Transverse colon (tissue), 4 donors: Measurements from ENCODE around the gene MANF. TPM values are rescaled to one million over a fixed set of nuclear protein-coding genes. Genes with fewer than 3 reads are reported as not detected.

Experiments
- DNase-seq: peaks from one replicate; pipeline ENCODE4 v3.0.0-alpha.2; 2019
- H3K27ac ChIP-seq, 4 donors: fragments of 200-600 bp; sonication (generic); 2 replicates each; pipeline ENCODE4 v1.5.1; 2016 to 2018; ENCODE audit warnings: inconsistent platforms in 4 of 4
- H3K27me3 ChIP-seq: fragments of 200-600 bp; sonication (generic); 2 replicates; pipeline ENCODE4 v1.5.1; 2017; ENCODE audit warnings: inconsistent platforms
- H3K36me3 ChIP-seq, 4 donors: fragments of 200-600 bp; sonication (generic); 2 replicates each; pipeline ENCODE4 v1.5.1; 2017 to 2019; ENCODE audit warnings: inconsistent platforms in 4 of 4
- H3K4me1 ChIP-seq, 4 donors: fragments of 200-600 bp; sonication (generic); 2 replicates each; pipeline ENCODE4 v1.5.1; 2017 to 2020; ENCODE audit warnings: inconsistent platforms in 4 of 4
- H3K4me3 ChIP-seq, 4 donors: fragments of 200-600 bp; sonication (generic); 1 replicate in 1 of 4; 2 replicates in 3 of 4; pipeline versions ENCODE4 v1.5.1 to v1.6.1; 2017 to 2019; ENCODE audit warnings: inconsistent platforms in 4 of 4
- H3K9me3 ChIP-seq, 2 donors: fragments of 200-600 bp; sonication (generic); 2 replicates each; pipeline ENCODE4 v1.5.1; 2017 to 2019; ENCODE audit warnings: inconsistent platforms in 2 of 2
- EP300 ChIP-seq: sonication (generic); formaldehyde crosslinking; IDR thresholded peaks from one replicate; pipeline ENCODE4 v1.6.1; 2017; ENCODE audit warnings: antibody characterized with exemption, low read depth
- POLR2A ChIP-seq: fragments of 450-650 bp; IDR thresholded peaks from one replicate; pipeline ENCODE4 v1.6.1; 2016; ENCODE audit warnings: antibody characterized with exemption, mild to moderate bottlenecking, moderate library complexity
- POLR2AphosphoS5 ChIP-seq, 3 donors: sonication (generic); formaldehyde crosslinking; IDR thresholded peaks; one replicate each; pipeline ENCODE4 v1.6.1; 2016; ENCODE audit warnings: antibody characterized with exemption in 3 of 3
- WGBS, 2 donors: methylation state at CpG; one replicate each; pipeline ENCODE4 v1.1.5; 2018; ENCODE audit warnings: low coverage in 1 of 2; 5-methylcytosine and 5-hydroxymethylcytosine counted together
- in situ Hi-C, 4 donors: fragments of 200-750 bp; cut with MboI; loops; one replicate each; pipeline versions ENCODE4 v1.15.0 to v1.15.1; 2017; ENCODE audit warnings: low sequenced_read_pairs in 3 of 4, low pct_ligation_motif_present in 1 of 4, low pct_unique_long_range_greater_than_20kb in 1 of 4
- intact Hi-C: fragments of 100-400 bp; cut with DNase I; formaldehyde crosslinking; loops from one replicate; pipeline ENCODE4 v1.15.1; 2023; ENCODE audit warnings: low total_unique reads
- total RNA-seq, 4 donors: library from RNA; depleted of rRNA; stranded (reverse); fragments of >200 nt; gene quantifications; one replicate each; pipeline ENCODE4 v1.1.0, GENCODE V29; 2016
- TF ChIP-seq, protein P1 (sequence below), 5 experiments: fragments of 200-600 bp in 3 of 5; fragments of 450-650 bp in 2 of 5; sonication (generic) in 3 of 5; IDR thresholded peaks; 1 replicate in 2 of 5; 2 replicates in 3 of 5; pipeline ENCODE4 v1.5.1; 2016 to 2017; ENCODE audit warnings: antibody characterized with exemption in 5 of 5, inconsistent platforms in 3 of 5, mild to moderate bottlenecking in 2 of 5, moderate library complexity in 1 of 5

MANF gene
- total RNA-seq, 4 donors from 2014 or later: 15.7 to 56.2 (median 26.6) TPM

- TF ChIP-seq POLR2A (no peak), POLR2AphosphoS5 (IDR thresholded peaks at IDR 0.05) (no peak), EP300 (no peak)
- TF ChIP-seq, protein P1, sequence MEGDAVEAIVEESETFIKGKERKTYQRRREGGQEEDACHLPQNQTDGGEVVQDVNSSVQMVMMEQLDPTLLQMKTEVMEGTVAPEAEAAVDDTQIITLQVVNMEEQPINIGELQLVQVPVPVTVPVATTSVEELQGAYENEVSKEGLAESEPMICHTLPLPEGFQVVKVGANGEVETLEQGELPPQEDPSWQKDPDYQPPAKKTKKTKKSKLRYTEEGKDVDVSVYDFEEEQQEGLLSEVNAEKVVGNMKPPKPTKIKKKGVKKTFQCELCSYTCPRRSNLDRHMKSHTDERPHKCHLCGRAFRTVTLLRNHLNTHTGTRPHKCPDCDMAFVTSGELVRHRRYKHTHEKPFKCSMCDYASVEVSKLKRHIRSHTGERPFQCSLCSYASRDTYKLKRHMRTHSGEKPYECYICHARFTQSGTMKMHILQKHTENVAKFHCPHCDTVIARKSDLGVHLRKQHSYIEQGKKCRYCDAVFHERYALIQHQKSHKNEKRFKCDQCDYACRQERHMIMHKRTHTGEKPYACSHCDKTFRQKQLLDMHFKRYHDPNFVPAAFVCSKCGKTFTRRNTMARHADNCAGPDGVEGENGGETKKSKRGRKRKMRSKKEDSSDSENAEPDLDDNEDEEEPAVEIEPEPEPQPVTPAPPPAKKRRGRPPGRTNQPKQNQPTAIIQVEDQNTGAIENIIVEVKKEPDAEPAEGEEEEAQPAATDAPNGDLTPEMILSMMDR (IDR thresholded peaks at IDR 0.05): no peak
- Histone ChIP-seq H3K27me3 (no peaks in the 10 kb centered on the region), H3K4me3 (no peak overlapping the region), H3K9me3 (no peaks in the 10 kb centered on the region), H3K36me3 (no peaks in the 10 kb centered on the region), H3K27ac (no peak overlapping the region), H3K4me1 (peaks cover 0 to 13% (median 10%) of the 10 kb centered on the region in 4 donors)
- in situ Hi-C loops (loop anchor here (25.0 kb wide), 3 partner anchors 282 to 768 kb away; partner anchors contain the start of genes CISH (in 2 of the 4), MAPKAPK3 (in 2 of the 4) and TEX264 (in 1 of the 4)), intact Hi-C loops (no loop called here)
- DNase-seq: no peak
- WGBS, 2 donors: 80 to 85% methylated on average over 1 to 15 of the region's 15 CpGs
Measured at GRCh38 chr3:51380601-51381332, 4.3 kb upstream of the MANF start.

DNA sequence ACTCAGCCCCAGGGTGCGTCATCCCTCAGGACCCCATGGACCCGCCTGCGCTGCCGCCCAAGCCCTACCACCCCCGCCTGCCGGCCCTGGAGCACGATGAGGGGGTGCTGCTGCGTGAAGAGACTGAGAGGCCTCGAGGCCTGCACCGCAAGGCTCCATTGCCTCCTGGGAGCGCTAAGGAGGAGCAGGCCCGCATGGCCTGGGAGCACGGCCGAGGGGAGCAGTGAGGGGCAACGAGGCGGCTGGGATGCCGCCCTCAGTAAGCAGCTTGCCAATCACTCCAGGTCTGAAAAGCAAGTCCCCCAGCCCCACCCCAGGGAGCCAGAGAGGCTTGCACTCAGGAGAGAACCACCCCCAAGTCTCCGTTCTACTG is 3.8 kb upstream of the MANF start:
- Histone ChIP-seq H3K4me3 (no peak overlapping the region), H3K9me3 (no peaks in the 10 kb centered on the region), H3K4me1 (peaks cover 2 to 18% (median 15%) of the 10 kb centered on the region in 4 donors), H3K27me3 (no peaks in the 10 kb centered on the region), H3K27ac (no peak overlapping the region), H3K36me3 (no peaks in the 10 kb centered on the region)
- no peak for DNase-seq
- TF ChIP-seq POLR2A (no peak), POLR2AphosphoS5 (IDR thresholded peaks at IDR 0.05) (no peak), EP300 (no peak)
- TF ChIP-seq, protein P1 (IDR thresholded peaks at IDR 0.05): no peak
- 83 to 89% methylated on average over 1 to 18 of the region's 18 CpGs for WGBS, 2 donors
- in situ Hi-C loops: loop anchor here (25.0 kb wide), 3 partner anchors 281 to 769 kb away; partner anchors contain the start of genes CISH (in 2 of the 4), MAPKAPK3 (in 2 of the 4) and TEX264 (in 1 of the 4)
- intact Hi-C loops: no loop called here

DNA sequence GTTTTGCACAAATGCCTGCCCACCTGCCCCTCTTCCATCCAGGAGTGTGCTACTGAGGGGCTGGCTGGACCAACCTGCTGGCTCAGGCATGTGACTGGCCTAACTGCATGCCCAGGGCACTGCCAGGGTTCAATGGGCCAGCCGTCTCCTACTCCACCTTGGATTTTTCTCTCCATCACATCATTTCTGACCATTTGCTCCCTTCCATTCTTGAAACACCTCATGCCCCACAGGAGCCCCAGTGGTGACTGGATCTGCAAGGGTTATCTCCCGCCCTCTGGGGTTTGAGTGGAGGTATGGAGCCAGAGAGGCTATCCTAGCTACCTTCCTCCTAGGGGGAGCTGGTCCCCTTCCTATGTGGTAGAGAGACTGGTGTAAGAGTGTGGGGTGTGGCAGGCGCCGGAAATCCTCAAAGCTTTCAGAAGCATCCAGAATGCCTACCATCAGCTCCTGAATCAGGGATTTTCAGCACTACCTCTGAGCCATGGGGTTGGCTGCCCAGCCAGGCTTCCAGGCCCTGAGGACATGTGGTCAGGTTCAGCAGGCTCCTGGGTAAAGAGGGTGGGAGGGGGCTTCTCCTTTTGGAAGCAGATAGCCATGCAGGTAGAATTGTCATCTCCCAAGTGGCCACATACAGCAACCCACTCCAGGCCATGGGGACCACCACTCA is 2.9 kb upstream of the MANF start:
- in situ Hi-C loops: loop anchor here (25.0 kb wide), 3 partner anchors 280 to 770 kb away; partner anchors contain the start of genes CISH (in 2 of the 4), MAPKAPK3 (in 2 of the 4) and TEX264 (in 1 of the 4)
- H3K27me3 ChIP-seq: no peaks in the 10 kb centered on the region
- no peaks in the 10 kb centered on the region for H3K9me3 ChIP-seq
- H3K36me3 ChIP-seq: no peaks in the 10 kb centered on the region
- DNase-seq: no peak
- no peak overlapping the region for H3K27ac ChIP-seq
- intact Hi-C loops: no loop called here
- H3K4me1 ChIP-seq: peaks cover 3 to 27% (median 22%) of the 10 kb centered on the region in 4 donors
- TF ChIP-seq, protein P1 (IDR thresholded peaks at IDR 0.05): no peak
- TF ChIP-seq POLR2AphosphoS5 (IDR thresholded peaks at IDR 0.05): no peak
- no peak for TF ChIP-seq POLR2A
- TF ChIP-seq EP300: no peak
- H3K4me3 ChIP-seq: no peak overlapping the region
- WGBS, 2 donors: 94% methylated on average over 4 of the region's 4 CpGs; no CpG with 5 or more reads in 1 of the 2 donors

GRCh38 chr3:51382947-51383578 is 2.0 kb upstream of the MANF start:
- Histone ChIP-seq H3K9me3 (no peaks in the 10 kb centered on the region), H3K36me3 (no peaks in the 10 kb centered on the region), H3K27me3 (no peaks in the 10 kb centered on the region), H3K4me1 (peaks cover 3 to 36% (median 30%) of the 10 kb centered on the region in 4 donors), H3K27ac (no peak overlapping the region), H3K4me3 (no peak overlapping the region)
- 90 to 94% methylated on average over 2 to 3 of the region's 3 CpGs for WGBS, 2 donors
- DNase-seq: no peak
- TF ChIP-seq POLR2AphosphoS5 (IDR thresholded peaks at IDR 0.05): no peak
- TF ChIP-seq EP300: no peak
- TF ChIP-seq POLR2A: no peak
- TF ChIP-seq, protein P1 (IDR thresholded peaks at IDR 0.05): no peak
- in situ Hi-C loops: loop anchor here (25.0 kb wide), 3 partner anchors 279 to 771 kb away; partner anchors contain the start of genes CISH (in 2 of the 4), MAPKAPK3 (in 2 of the 4) and TEX264 (in 1 of the 4)
- intact Hi-C loops: no loop called here
